HG03575 (cell line): ENCODE results near the gene TPD52L3.
A peak's percentile ranks its signal among the peaks of the same experiment; 100 is the strongest.

Experiments
- ATAC-seq: cut with Tn5 transposase; IDR thresholded peaks from one replicate; pipeline ENCODE4 v1.9.1; 2021; ENCODE audit not compliant: unreplicated experiment, insufficient number of reproducible peaks, low FRiP score; ENCODE audit errors: extremely low read depth

Gene TPD52L3

DNA sequence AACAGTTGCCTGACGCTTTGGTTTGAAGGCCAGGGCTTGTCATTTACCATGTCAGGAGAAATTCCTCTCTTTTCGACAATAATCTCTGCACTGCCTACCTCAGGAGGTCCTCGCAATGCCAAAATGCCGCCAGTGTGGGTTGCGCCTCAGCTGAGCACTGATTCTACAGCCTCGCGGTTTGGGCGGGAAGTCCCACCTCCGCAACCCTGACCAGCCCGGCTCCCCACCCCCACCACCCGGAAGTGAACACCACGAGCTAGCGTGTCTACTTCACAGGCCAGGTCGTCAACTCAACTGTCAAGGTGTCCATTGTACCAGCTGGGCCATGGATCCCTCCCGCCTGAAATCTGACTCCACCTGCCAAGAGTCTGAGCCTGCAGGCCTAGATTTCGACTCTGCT, at the start of gene TPD52L3:
TPD52L3 (plus strand) TSS at position 273 of the 400 bp plus-strand sequence. CDS start 221 bp downstream, outside the sequence.
- no peak for ATAC-seq

DNA sequence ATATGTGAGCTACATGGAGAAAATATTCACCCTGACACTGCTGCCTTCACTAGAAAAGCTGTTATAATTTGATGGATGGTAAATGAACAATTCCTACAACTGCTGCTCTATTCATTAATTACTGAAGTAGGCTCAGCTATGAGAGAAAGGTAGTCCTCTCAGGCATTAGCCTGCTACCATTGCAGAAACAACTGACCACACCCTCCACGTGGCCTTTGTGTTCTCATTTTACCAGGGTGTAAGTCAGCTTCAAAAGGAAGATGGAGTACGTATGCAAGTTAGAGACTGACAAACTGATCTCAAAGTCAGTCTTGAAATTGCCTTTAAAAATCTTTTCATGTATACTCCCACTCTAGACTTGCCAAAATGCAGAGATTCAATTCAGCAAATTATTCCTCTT, 26.3 kb upstream of the TPD52L3 start:
- ATAC-seq, result no peak

DNA sequence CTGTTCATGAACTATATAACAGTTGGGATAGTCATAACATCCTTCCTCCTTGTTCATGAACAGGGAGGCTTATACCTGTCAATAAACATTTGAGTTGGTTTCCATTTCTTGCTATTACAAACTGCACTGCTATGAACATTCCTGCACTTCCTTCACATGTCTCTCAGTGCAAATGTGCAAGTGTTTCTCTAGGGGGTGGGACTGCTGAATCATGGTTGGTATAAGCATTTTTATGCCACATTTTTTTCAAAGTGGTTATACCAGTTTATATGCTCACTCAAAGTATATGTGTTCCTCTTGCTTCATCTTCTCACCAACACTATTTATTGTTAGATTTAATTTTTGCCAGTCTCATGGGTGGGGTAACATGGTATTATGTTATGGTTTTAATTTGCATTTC, 25.8 kb upstream of the TPD52L3 start:
- no peak for ATAC-seq

DNA sequence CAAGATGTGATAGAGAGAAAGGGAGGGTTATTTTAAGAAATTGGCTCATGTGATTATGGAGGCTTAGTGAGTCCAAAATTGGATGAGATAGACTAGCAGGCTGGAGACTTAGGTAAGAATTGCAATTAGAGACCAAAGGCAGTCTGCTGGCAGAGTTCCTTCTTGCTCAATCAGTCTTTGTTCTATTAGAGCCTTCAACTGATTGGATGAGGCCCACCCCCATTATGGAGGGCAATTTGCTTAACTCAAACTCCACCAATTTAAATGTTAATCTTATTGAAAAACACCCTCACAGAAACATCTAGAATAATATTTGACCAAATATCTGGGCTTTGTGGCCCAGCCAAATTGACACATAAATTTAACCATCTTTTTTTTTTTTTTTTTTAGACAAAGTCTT, 23.9 kb upstream of the TPD52L3 start:
- no peak for ATAC-seq

DNA sequence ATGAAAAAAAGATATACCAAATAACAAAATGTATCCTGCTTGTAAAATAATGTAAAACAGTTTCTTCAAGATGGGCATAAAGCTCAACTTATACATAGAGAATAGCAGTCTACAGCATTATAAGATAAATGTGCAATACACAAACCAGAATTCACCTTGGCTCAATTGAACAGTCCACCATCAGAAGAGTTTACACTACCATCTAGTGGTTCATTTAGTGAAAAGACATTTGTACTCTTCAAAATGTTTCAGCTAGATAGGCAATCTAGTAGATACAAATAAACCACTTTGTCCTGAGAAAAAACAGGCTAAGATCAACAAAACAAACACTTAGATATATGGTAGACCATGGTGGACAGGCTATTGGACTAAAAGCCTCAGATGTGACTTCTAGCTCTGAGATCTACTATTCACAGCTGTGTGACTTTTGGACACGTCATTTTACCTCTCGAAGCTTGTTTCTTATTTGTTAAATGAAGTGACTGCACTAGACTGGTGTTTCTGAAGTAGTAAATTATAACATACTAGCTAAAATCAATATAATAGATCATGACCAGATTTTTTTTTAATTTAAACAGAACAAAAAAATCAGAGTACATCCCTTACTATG, 22.1 kb upstream of the TPD52L3 start:
- no peak for ATAC-seq

DNA sequence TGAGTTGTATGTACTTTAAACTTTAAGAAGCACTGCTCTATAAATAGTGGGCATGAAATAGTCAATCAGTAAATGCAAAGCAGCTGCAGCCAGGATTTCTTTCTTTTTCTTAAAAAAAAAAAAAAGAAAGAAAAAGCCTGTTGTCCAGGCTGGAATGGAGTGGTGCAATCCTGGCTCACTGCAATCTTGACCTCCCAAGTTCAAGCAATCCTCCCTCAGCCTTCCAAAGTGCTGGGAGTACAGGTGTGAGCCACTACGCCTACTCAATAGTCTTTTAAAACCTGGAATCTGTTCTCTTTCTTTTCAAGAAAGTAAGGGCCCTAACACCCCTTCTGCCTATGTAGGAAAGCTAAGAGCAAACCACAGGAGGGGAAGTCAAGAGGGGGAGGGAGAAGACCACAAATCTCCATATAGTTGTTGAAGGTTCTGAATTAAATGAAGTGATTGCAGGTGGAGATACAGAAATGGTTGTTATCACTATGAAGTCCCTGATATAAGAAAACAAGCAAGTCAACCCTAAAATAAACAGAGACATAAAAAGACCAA, 20.6 kb upstream of the TPD52L3 start:
- ATAC-seq, result no peak

DNA sequence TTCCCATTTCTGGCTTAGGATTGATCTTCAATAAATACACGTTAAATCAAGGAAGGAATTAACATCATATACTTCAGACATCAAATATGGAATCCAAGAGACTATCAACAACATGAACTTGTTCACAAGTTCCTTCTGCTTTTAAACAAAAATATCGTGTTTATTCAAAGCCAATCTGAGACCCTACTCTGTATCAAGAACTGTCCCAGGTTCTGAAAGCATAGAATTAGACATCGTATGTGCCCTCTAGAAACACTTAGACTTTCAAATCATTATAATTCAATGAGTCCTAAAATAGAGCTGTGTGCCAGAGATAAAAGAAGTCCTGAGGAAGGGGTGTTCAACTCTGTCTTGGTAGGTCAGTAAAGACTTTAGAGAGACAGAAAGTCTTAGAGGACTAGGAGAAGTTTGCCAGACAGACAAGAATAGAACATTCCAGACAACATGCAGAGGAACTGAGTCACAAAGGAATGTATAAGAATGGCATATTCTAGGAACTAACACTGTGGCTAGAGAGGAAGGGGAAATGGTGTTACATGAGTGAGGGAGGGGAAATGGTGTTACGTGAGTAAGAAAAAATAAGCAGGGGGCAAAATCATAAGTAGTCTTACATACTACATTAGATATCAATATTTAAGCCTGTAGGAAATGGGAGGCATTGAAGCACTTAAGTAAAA, 2.9 kb downstream of the TPD52L3 start:
- ATAC-seq, result no peak

DNA sequence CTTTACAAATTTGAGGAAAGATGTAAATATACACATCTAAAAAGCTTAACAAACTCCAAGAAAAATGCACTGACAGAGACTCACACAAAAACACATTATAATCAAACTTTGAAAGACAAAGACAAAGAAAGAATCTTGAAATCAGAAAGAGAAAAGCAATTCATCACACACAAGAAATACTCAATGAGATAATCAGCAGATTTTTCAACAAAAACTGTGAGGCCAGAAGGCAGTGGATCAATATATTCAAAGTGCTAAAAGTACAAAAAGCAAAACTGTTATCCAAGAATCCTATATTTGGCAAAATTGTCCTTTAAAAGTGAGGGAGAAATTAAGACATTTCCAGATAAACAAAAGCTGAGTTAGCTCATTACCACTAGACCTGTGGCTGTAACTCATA, 6.1 kb downstream of the TPD52L3 start:
- no peak for ATAC-seq

DNA sequence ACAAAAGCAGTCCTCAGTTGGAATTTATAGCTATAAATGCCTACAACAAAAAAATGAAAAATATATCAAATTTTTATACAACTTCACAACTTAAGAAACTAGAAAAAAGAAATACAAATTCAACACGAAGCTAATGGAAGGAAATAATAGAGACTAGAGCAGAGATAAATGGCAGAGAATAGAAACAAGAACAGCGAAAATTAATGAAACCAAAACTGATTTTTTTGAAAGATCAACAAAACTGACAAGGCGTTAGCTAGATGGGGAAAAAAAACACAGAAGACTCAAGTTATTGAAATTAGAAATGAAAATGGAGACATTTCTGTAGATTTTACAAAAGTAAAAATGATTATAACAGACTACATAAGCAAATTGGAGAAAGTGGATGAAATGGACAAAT, 20.6 kb downstream of the TPD52L3 start:
- no peak for ATAC-seq

DNA sequence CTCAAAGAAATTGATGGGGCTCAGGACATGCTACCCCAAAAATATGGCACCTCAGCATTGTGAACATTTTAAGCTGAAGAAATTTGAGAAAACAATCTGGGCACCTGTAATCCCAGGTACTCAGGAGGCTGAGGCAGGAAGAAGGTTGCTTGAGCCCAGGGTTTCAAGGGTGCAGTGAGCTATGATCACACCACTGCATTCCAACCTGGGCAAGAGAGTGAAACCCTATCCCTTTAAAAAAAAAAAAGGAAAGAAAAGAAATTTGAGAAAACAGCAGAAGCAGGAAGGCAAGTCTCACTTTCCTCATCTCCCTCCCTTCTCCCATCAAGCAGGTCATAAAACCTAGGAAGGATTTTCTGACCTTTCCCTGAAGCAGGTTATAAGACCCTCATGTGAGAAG, 23.6 kb downstream of the TPD52L3 start:
- no peak for ATAC-seq

DNA sequence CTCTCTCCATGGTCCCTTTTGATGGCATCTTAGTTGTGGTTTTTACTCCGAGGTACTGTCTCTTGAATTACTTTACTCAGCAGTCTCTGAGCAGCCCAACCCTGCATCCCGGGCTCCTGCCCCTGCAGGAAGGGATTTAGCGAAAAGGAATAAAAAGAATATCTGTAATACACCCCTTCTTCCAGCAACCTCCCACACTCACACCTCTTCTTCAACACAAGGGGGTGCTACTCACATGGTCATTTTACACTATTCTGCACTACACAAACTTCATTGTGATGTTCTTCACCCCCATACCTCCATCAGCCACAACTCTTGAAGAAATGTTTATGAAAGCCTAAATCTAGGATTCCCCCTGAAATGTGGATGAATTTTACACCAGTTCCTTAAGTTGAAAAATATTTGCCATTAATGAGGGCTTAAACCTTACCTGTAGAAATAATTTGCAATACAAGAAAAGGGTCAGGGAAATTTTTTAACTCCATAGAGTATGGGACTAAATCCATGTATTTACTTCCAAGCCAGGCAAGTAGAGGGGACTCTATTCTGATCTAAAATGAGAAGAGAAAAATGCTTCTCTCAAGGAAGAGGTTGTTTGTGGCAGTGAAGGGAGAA, 26.0 kb downstream of the TPD52L3 start:
- peak; percentile 50 for ATAC-seq

DNA sequence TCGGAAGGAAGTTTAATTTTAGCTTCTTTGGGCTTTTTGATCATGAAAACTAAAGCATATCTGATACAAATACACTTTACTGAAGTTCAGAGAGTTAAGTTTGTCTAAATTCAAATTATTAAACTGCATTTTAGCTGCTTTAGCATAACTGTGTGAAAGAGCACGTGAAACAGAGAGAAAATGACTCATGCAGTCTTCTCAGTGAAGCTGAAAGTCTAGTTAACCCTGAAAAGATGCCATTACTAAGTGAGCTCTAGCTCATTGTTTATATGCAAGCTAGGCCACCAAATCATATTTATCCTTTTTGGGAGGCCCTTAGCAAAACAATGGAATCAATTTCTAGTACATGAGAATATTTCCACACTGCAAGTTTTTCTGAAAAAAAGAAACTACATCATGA, 27.6 kb downstream of the TPD52L3 start:
- ATAC-seq, result no peak

DNA sequence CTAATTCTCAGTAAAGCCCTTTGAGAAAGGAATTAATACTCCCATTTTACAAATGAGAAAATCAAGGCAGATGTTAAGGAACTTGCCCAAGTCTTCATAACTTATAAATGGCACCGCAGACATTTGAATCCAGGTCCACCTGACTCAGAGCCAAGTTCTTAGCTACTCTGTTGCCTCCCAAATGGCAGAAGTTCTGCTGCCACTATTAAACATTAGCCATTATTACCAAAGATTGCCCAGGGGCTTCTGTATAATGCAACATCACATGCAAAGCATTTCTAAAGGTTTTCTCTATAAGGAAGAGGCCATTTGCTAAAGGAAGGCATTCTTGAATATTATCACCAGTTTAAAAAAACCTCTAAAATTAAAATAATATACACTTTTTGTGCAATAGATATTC, 28.3 kb downstream of the TPD52L3 start:
- ATAC-seq, result no peak

DNA sequence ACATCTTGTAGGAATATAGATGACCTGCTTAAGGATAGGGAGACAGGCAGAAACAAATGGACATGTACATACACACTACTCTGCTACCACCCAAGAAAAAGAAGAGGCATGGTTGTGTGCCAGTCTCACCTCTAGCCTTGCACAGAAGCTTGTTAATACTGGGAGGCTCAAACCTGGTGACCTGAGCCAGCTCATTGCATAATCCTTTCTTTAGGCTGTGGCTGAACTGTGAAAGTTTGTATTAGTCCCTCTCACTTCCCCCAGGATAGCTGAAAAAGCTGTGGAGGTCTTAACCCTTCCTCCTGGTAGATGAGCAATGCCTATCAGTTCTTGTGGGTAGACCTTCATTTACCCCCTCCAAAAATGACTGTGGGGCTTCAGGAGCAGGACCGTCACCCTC, 28.7 kb downstream of the TPD52L3 start:
- no peak for ATAC-seq

DNA sequence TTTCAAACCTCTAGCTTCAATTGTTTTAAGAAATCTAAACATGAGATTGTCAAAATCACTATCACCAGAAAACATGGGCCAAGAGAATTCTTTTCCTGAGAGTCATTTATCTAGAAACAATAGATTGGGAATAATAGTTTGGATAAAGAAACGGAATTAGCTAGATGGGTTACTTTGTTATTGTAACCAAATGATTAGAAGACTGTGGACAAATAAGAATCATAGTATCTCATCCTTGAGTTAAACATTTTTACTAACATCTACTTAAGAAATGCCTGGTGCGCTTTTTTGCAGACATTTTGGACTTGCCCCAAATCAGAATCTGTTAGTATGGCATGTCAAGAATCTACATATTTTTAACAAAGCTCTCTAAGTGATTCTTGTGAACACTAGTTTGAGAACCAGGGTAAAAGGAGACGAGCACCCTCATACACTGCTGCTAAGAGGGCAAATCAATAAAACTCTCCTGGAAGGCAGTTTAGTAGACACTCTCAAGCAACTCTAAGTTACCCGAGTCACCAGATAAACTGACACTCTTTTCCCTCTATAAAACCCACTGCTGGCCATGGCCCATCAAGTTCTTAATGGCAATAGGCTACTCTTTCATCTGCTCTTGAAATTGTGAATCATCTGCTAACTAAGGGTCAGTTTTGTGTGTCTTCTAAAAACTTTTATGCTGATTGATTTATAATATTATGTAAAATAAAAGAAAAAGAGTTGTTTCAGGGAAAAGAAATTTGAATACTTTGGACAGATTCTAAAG, 39.1 kb downstream of the TPD52L3 start:
- no peak for ATAC-seq

DNA sequence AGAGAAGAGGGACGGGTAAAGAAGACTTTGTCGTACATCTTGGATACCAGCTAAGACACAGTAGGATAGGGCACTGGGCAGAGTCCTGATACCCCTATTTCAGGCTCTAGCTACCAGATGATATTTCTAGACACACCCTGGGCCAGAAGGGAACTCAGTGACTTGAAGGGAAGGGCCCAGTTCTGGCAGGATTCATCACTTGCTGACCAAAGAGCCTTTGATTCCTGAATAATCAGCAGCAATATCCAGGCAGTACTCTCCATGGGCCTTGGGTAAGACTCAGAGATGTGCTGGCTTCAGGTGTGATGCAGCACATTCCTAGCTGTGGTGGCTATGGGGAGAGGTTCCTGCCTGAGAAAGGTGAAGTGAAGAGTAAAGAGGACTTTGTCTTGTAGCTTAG, 40.7 kb downstream of the TPD52L3 start:
- ATAC-seq, result no peak
